ENCODE measurements around the gene COPS3. TPM values are rescaled to one million over a fixed set of nuclear protein-coding genes. Genes with fewer than 3 reads are reported as not detected.
"Not testable (repeated sequence)": the region's sequence is repeated elsewhere in the genome, so short reads cannot be mapped to it uniquely, and the experiment has no call there.

Gene COPS3
- total RNA-seq, 1 donor from 2014 or later: 20.3 TPM

- ATAC-seq (peak; percentile 94), DNase-seq (ENCODE audit: low spot score) (peak; percentile 80)
These were observed 22.2 kb upstream of the COPS3 start, which contains the start of gene NT5M for GRCh38 chr17:17303010-17303846. Gene NT5M, plus strand, starts transcription at chr17:17303373. Its CDS starts 178 bp downstream, at chr17:17303551.

DNA sequence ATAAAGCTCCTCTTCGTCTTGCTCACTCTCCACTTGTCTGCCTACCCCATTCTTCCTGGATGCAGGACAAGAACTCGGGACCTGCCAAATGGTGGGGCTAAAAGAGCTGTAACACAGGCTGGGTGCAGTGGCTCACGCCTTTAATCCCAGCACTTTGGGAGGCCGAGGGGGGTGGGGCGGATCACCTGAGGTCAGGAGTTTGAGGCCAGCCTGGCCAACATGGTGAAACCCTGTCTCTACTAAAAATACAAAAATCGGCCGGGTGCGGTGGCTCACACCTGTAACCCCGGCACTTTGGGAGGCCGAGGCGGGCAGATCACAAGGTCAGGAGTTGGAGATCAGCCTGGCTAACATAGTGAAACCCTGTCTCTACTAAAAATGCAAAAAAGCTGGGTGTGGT lies 20.6 kb upstream of the COPS3 start:
- not testable (repeated sequence) for ATAC-seq; DNase-seq (ENCODE audit: low spot score)

DNA sequence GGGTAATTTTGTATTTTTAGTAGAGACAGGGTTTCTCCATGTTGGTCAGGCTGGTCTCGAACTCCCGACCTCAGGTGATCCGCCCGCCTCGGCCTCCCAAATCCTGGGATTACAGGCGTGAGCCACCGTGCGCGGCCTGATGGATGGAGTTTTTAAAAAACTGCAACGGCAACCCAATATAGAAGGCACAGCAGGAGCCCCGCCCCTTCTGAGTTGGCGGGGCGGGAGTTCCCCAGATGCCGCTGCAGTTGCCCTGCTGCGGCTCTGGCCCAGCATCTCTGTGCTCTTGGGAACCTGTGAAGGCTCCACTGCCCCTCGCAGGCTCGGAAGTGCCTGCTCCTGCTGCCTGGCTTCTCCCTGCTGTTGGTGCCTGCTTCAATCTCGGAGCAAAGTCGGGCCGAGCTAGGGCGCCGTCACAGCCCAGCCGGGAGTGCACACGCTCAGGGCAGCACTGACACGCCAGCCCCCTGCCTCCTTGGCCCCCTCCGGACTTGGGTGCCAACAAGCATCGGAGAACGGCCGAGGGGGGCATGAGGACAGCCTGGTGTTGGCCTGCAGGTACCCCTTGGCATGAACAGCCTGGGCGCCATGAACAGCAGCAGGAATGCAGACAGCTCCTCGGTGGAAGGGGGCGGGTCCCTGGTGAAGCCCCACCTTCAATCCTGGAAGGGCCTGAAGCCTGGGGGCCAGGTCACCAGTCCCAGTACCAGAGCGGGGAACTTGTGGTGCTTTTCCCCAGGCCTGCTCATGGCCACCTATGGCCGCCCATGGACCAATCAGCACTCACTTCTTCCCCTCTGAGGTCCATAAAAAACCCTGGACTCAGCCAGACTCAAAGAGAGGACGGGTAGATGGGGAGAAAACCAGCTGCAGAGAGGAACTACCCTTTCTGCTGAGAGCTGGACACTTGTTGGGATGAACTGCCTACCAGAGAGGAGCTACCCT lies 19.9 kb upstream of the COPS3 start:
- peak; percentile 56 for ATAC-seq
- DNase-seq (ENCODE audit: low spot score): no peak

GRCh38 chr17:17298108-17298507 lies 17.1 kb upstream of the COPS3 start:
- ATAC-seq: no peak

DNA sequence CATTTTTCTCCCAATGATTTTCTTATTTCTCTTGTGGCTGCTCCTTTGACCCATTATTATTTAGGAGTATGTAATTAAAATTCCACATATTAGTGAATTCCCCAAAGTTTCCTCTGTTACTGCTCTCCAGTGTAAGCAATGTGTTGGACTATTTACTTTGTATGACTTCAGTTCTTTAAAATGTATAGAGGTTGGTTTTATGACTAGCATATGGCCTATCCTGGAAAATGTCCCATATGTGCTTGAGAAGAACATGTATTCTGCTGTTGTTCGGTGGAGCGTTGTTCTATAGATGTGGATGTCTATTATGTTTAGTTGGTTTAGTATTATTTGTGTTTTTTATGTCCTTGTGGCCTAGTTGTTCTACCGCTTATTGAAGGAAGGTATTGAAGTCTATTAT lies 16.2 kb upstream of the COPS3 start:
- DNase-seq (ENCODE audit: low spot score): no peak
- ATAC-seq: no peak

More at GRCh38 chr17:17298108-17298507, 17.1 kb upstream of the COPS3 start:
- DNase-seq (ENCODE audit: low spot score): no peak

DNA sequence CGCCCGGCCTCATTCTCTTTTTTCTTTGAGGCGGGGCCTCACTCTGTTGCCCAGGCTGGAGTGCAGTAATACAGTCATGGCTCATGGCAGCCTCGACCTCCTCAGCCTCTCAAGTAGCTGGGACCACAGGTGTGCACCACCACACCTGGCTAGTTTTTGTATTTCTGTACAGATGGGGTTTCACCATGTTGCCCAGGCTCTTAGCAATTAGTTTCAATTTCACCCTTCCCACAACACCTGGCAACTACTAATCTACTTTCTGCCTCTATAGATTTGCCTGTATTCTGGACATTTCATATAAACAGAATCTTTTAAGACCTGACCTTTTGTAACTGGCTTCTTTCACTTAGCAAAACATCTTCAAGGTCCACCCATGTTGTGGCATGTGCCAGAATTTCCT lies 14.1 kb upstream of the COPS3 start:
- DNase-seq (ENCODE audit: low spot score) (no peak), ATAC-seq (no peak)

GRCh38 chr17:17289701-17290100 lies 8.7 kb upstream of the COPS3 start:
- no peak for ATAC-seq
- DNase-seq (ENCODE audit: low spot score): no peak

DNA sequence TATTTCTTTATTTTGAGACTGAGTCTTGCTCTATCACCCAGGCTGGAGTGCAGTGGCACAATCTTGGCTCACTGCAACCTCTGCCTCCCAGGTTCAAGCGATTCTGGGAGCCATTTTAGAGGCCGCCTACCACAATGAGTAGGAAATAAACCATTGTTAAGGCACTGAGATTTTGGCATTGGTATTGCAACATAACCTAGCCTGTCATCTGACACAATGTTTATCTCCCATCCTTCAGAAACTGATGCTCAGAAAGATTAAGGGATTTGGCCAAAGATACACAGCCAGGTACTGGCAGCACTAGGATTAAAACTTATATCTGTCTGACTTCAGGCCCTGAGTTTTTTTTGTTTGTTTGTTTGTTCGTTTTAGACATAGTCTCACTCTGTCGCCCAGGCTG lies 8.0 kb upstream of the COPS3 start:
- DNase-seq (ENCODE audit: low spot score) (no peak), ATAC-seq (no peak)

DNA sequence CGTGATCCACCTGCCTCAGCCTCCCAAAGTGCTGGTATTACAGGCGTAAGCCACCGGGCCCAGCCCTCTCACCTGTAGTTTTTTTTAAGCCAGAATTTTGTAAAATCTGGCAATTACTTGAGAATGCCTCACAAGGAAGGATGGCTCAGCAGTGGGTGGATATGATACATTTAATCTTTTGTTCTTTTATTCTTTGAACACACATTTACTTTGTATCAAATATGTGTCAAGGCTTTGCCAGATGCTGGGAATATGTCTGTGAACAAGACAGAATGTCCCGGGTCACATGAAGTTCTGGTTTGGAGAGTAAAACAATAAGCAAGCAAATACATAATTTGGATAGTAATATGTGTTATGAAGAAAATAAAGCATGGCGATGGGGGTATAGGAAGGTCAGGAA lies 4.9 kb upstream of the COPS3 start:
- ATAC-seq (no peak), DNase-seq (ENCODE audit: low spot score) (no peak)

- ATAC-seq (no peak), DNase-seq (ENCODE audit: low spot score) (no peak)
These were observed 1.7 kb downstream of the COPS3 start for GRCh38 chr17:17279316-17279715.

GRCh38 chr17:17277431-17277830 lies 3.6 kb downstream of the COPS3 start:
- not testable (repeated sequence) for DNase-seq (ENCODE audit: low spot score); ATAC-seq

DNA sequence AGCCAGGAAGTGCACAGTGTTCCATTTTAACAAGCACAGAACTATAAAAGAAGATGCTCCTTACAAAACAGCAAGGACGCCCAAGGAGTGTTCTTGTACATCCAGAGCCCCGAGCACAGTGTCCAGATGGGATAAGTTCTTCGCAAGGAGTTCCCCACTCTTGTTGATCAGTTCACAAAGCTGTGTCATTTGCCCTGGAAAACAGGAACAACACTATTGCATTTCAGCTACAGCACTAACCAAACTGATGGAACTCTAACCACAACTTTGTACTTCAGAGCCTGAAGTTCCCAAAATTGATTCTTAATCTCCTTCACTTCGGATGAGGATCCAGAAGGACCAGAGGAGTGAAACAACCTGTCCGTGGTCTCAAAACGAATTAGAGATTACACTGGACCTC lies 5.1 kb downstream of the COPS3 start:
- DNase-seq (ENCODE audit: low spot score) (no peak), ATAC-seq (no peak)

- DNase-seq (ENCODE audit: low spot score) (no peak), ATAC-seq (no peak)
These were observed 10.9 kb downstream of the COPS3 start for GRCh38 chr17:17269926-17270773.

DNA sequence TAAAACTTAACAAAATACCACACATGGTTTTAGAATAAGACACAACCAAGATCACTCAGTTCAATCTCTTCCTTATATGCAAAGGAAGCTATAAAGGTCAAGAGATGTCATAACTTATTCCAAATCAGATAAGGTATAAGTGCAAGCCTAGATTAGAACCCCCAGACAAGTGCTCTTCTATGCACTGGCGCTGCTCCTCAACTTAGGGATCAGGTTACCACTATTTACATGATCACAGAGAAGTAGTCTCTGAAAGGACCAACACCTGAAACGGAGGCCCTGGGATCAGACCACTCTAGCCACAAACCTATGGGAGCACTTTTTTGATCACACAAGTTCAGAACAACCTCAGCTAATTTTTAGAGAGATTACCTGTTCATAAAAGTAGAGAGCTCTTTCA lies 16.6 kb downstream of the COPS3 start:
- ATAC-seq: no peak
- DNase-seq (ENCODE audit: low spot score): no peak

GRCh38 chr17:17258998-17259397 lies 22.0 kb downstream of the COPS3 start:
- ATAC-seq (no peak), DNase-seq (ENCODE audit: low spot score) (no peak)

DNA sequence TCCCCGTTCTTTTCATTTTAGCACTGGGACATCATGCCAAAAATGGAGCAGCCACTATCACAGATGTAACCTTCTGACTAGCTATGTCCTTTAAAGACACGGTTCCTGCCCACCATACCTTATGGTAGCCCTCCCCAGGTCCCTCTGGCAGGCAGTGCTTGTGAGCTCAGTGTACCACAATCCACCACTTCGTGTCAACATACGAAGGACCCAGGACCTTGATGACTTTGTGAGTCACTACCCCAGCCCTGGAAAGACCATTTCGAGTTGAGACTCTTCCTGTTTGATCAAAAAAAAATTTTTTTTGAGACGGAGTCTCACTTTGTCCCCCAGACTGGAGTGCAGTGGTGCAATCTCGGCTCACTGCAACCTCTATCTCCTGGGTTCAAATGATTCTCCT lies 23.0 kb downstream of the COPS3 start:
- no peak for ATAC-seq
- DNase-seq (ENCODE audit: low spot score): no peak

DNA sequence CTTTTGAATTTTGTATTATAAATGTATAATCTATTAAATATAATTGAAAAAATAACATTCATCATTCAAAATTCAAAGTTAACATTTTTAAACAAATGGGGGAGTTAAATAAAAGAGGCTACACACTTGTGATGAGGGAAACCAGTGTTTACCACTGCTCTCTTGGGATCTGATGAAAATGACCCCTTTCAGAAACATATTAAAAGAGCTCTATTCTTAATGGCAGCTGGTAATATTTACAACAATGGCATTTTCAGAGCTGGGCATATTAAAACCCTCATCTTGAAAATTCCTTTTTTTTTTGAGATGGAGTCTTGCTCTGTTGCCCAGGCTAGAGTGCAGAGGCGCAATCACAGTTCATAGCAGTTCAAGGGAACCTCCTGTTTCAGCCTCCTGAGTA lies 24.7 kb downstream of the COPS3 start:
- DNase-seq (ENCODE audit: low spot score): no peak
- ATAC-seq: no peak

GRCh38 chr17:17255689-17256088 lies 25.4 kb downstream of the COPS3 start:
- not testable (repeated sequence) for DNase-seq (ENCODE audit: low spot score); ATAC-seq

GRCh38 chr17:17254036-17254435 lies 27.0 kb downstream of the COPS3 start:
- DNase-seq (ENCODE audit: low spot score): no peak
- no peak for ATAC-seq

DNA sequence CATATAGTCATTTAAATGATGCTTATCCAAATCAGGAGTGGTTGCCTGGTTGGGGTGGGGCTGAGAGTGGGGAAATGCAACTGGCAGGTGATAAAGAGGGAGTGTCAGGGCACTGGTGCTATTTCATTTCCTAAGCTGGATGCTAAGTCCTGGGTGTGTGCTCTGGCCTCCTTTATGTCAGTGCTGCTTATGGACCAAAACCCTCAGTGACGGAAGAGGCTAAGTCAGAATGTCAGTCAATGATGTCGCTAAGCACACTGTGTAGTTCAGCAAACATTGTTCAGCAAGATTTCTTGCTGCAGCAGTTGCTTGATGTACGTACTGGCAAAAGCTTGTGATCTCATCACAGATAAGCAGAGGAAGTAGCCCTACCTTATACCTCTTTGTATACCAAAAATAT lies 27.6 kb downstream of the COPS3 start:
- ATAC-seq (no peak), DNase-seq (ENCODE audit: low spot score) (no peak)
